Caco-2 (cell line): Measurements from ENCODE around the gene C10orf90. TPM values are rescaled to one million over a fixed set of nuclear protein-coding genes. Genes with fewer than 3 reads are reported as not detected.

Source experiments
- BruUV-seq: library from RNA; stranded (reverse); fragments of 400-500 nt; replicated peaks from 2 replicates; lab custom pipeline; 2021; lab: Mats Ljungman, UMichigan
- CTCF ChIA-PET: fragments of 300-600 bp; sonication (Branson Sonifier 250); formaldehyde crosslinking; loops from one replicate; lab custom pipeline; 2022; ENCODE audit warnings: antibody characterized with exemption; lab: Charles Lee
- POLR2A ChIA-PET: fragments of 300-600 bp; sonication (Branson Sonifier 250); formaldehyde crosslinking; loops from one replicate; lab custom pipeline; 2022; ENCODE audit warnings: antibody characterized with exemption; lab: Charles Lee
- DNase-seq, 2 experiments: peaks; one replicate each; pipeline versions ENCODE4 v3.0.0 to v3.0.0-alpha.2; 2020 to 2022
- H3K27me3 ChIP-seq: replicated peaks from 2 replicates; pipeline ENCODE4 v1.6.0; 2011; ENCODE audit warnings: low read length; ENCODE audit not compliant: control insufficient read depth, insufficient read depth
- H3K36me3 ChIP-seq: 2 replicates; pipeline ENCODE4 v1.5.1; 2011; ENCODE audit warnings: low read length; ENCODE audit not compliant: control insufficient read depth, insufficient read depth
- H3K4me1 ChIP-seq: fragments of 250-450 bp; sonication (Bioruptor Pico); 2 replicates; pipeline ENCODE4 v1.5.1; 2020; ENCODE audit warnings: mild to moderate bottlenecking
- H3K4me3 ChIP-seq: 2 replicates; pipeline ENCODE4 v1.5.1; 2011; ENCODE audit warnings: low read depth, mild to moderate bottlenecking, control low read depth, low read length
- H3K9me3 ChIP-seq: fragments of 250-450 bp; sonication (Bioruptor Pico); 2 replicates; pipeline ENCODE4 v1.5.1; 2020; ENCODE audit warnings: mild to moderate bottlenecking, moderate library complexity
- H3K27ac Mint-ChIP-seq: one replicate; pipeline ENCODE4 v1.8.0; 2022; ENCODE audit warnings: mixed read lengths; ENCODE audit not compliant: unreplicated experiment
- H3K27me3 Mint-ChIP-seq: one replicate; pipeline ENCODE4 v1.8.0; 2022; ENCODE audit warnings: mixed read lengths; ENCODE audit not compliant: insufficient read depth, unreplicated experiment
- H3K36me3 Mint-ChIP-seq: one replicate; pipeline ENCODE4 v1.8.0; 2022; ENCODE audit warnings: mild to moderate bottlenecking, mixed read lengths; ENCODE audit not compliant: insufficient read depth, unreplicated experiment
- H3K4me1 Mint-ChIP-seq: one replicate; pipeline ENCODE4 v1.8.0; 2022; ENCODE audit warnings: low read depth, mixed read lengths; ENCODE audit not compliant: unreplicated experiment
- H3K4me3 Mint-ChIP-seq: one replicate; pipeline ENCODE4 v1.8.0; 2022; ENCODE audit warnings: mild to moderate bottlenecking, moderate library complexity, mixed read lengths; ENCODE audit not compliant: unreplicated experiment
- H3K9me3 Mint-ChIP-seq: one replicate; pipeline ENCODE4 v1.8.0; 2022; ENCODE audit warnings: mixed read lengths; ENCODE audit not compliant: unreplicated experiment
- CTCF ChIP-seq, 2 experiments: fragments of 200-600 bp in 1 of 2; IDR thresholded peaks; 1 replicate in 1 of 2; 2 replicates in 1 of 2; pipeline versions ENCODE4 v1.5.1 to v1.8.0; 2011 to 2022; ENCODE audit warnings: antibody characterized with exemption in 1 of 2, control low read depth in 1 of 2, inconsistent platforms in 1 of 2, low read depth in 1 of 2, low read length in 1 of 2, mild to moderate bottlenecking in 1 of 2, moderate library complexity in 1 of 2; ENCODE audit not compliant: insufficient read depth in 1 of 2, severe bottlenecking in 1 of 2, unreplicated experiment in 1 of 2
- intact Hi-C: fragments of 100-400 bp; cut with micrococcal nuclease; formaldehyde crosslinking; loops from one replicate; pipeline ENCODE4 v1.10.0; 2022; ENCODE audit not compliant: unreplicated experiment
- total RNA-seq: library from RNA; stranded (reverse); gene quantifications from 2 replicates; pipeline ENCODE4 v1.2.3, GENCODE V29; 2022

The C10orf90 gene
- total RNA-seq, 1 experiment from 2014 or later = not detected

GRCh38 chr10:126420567-126421300, 249.8 kb downstream of the C10orf90 start:
- H3K4me1 ChIP-seq = no peaks in the 10 kb centered on the region

GRCh38 chr10:126417220-126417825, 253.2 kb downstream of the C10orf90 start:
- ChIA-PET POLR2A (no interaction called here), CTCF (no interaction called here)
- H3K4me1 ChIP-seq = no peaks in the 10 kb centered on the region
- Mint-ChIP-seq H3K4me3 (no peak overlapping the region), H3K27me3 (peaks cover 11% of the 10 kb centered on the region), H3K9me3 (no peaks in the 10 kb centered on the region), H3K4me1 (no peaks in the 10 kb centered on the region), H3K27ac (no peak overlapping the region), H3K36me3 (no peaks in the 10 kb centered on the region)
- intact Hi-C loops = no loop called here
- no TSS peak for BruUV-seq
- no peak for TF ChIP-seq CTCF (IDR thresholded peaks at IDR 0.05; ENCODE audit: insufficient read depth in 1 of 2, low read depth in 1 of 2, low read length in 1 of 2, severe bottlenecking in 1 of 2, unreplicated experiment in 1 of 2)
- no peaks in the 10 kb centered on the region for H3K27me3 ChIP-seq
- no peaks in the 10 kb centered on the region for H3K36me3 ChIP-seq
- H3K4me3 ChIP-seq = no peak overlapping the region
- no peaks in the 10 kb centered on the region for H3K9me3 ChIP-seq
- DNase-seq = no peak

More at GRCh38 chr10:126420567-126421300, 249.8 kb downstream of the C10orf90 start:
- POLR2A ChIA-PET = no interaction called here
- intact Hi-C loops = no loop called here
- Mint-ChIP-seq H3K27ac (no peak overlapping the region), H3K4me1 (no peaks in the 10 kb centered on the region), H3K36me3 (no peaks in the 10 kb centered on the region), H3K27me3 (peaks cover 11% of the 10 kb centered on the region), H3K4me3 (no peak overlapping the region), H3K9me3 (no peaks in the 10 kb centered on the region)
- Histone ChIP-seq H3K9me3 (no peaks in the 10 kb centered on the region; the same call in none of the 2 replicates), H3K4me3 (no peak overlapping the region), H3K27me3 (no peaks in the 10 kb centered on the region), H3K36me3 (no peaks in the 10 kb centered on the region)
- CTCF ChIA-PET = interaction anchor here (0.7 kb wide), 1 partner anchor 52 kb away, joined by 5 read pairs; no protein-coding TSS in a partner anchor
- no peak for TF ChIP-seq CTCF (IDR thresholded peaks at IDR 0.05; ENCODE audit: insufficient read depth in 1 of 2, low read depth in 1 of 2, low read length in 1 of 2, severe bottlenecking in 1 of 2, unreplicated experiment in 1 of 2)
- no TSS peak for BruUV-seq
- no peak for DNase-seq

GRCh38 chr10:126409821-126410220, 260.7 kb downstream of the C10orf90 start:
- Histone ChIP-seq H3K9me3 (no peaks in the 10 kb centered on the region), H3K27me3 (no peaks in the 10 kb centered on the region; the same call in 1 of the 2 replicates), H3K4me3 (no peak overlapping the region), H3K36me3 (no peaks in the 10 kb centered on the region), H3K4me1 (no peaks in the 10 kb centered on the region)
- no peak for DNase-seq
- Mint-ChIP-seq H3K27ac (no peak overlapping the region), H3K4me1 (no peaks in the 10 kb centered on the region), H3K27me3 (peaks cover 4% of the 10 kb centered on the region), H3K9me3 (no peaks in the 10 kb centered on the region), H3K36me3 (no peaks in the 10 kb centered on the region), H3K4me3 (no peak overlapping the region)
- POLR2A ChIA-PET = no interaction called here
- CTCF ChIA-PET = no interaction called here
- no peak for TF ChIP-seq CTCF (IDR thresholded peaks at IDR 0.05; ENCODE audit: insufficient read depth in 1 of 2, low read depth in 1 of 2, low read length in 1 of 2, severe bottlenecking in 1 of 2, unreplicated experiment in 1 of 2)
- intact Hi-C loops = no loop called here
- no TSS peak for BruUV-seq
